ENCODE results near the gene TECTA. TPM values are rescaled to one million over a fixed set of nuclear protein-coding genes. Genes with fewer than 3 reads are reported as not detected.
A peak's percentile ranks its signal among the peaks of the same experiment; 100 is the strongest.

The TECTA gene
- total and polyA plus RNA-seq, 8 donors = 0.18 to 0.73 (median 0.35) TPM

DNA sequence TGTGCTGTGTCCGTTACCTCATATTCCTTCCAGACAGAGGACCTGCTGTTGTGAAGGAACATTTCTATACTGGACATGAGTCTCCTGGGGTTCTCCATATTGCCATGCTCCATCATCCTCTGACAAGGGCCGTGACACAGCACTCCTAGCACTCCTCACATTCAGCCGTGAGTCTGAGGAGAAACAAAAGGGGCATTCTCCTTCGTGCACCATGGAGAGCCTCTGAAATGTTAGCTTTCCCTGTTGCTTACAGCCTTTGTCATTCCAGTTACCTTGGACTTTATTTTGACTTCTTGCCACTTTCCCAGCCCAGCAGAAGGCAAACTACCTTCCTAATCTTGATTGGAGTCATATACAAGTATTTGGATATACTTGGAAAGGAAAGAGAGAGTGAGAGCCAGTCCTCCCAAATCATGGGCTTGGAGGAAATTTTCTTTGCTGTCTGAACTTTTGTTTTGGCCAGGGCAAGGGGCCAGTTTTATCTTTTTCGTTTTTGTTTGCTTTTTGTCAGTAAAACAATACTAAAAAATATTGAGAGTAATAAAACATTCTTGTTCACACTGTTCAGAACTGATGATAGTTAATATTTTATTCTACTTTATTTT lies 29.1 kb upstream of the TECTA start:
- DNase-seq = peak in 1 of 6 donors; percentile 8
- no peak for FAIRE-seq
- Histone ChIP-seq H3K9me3 (no peaks in the 10 kb centered on the region), H3K4me3 (no peak overlapping the region), H3K27me3 (no peaks in the 10 kb centered on the region), H3K36me3 (no peaks in the 10 kb centered on the region), H3K27ac (no peak overlapping the region), H3K4me1 (peaks cover 0 to 23% (median 7%) of the 10 kb centered on the region in 3 donors)
- TF ChIP-seq, protein P1, sequence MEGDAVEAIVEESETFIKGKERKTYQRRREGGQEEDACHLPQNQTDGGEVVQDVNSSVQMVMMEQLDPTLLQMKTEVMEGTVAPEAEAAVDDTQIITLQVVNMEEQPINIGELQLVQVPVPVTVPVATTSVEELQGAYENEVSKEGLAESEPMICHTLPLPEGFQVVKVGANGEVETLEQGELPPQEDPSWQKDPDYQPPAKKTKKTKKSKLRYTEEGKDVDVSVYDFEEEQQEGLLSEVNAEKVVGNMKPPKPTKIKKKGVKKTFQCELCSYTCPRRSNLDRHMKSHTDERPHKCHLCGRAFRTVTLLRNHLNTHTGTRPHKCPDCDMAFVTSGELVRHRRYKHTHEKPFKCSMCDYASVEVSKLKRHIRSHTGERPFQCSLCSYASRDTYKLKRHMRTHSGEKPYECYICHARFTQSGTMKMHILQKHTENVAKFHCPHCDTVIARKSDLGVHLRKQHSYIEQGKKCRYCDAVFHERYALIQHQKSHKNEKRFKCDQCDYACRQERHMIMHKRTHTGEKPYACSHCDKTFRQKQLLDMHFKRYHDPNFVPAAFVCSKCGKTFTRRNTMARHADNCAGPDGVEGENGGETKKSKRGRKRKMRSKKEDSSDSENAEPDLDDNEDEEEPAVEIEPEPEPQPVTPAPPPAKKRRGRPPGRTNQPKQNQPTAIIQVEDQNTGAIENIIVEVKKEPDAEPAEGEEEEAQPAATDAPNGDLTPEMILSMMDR (IDR thresholded peaks at IDR 0.05) = no peak
- peak in 2 of 4 donors; percentile 28 to 65 for ATAC-seq
- 38 to 41% methylated on average over 5 of the region's 5 CpGs for WGBS, 2 donors
- intact Hi-C loops (cut with DNase I) = no loop called here

DNA sequence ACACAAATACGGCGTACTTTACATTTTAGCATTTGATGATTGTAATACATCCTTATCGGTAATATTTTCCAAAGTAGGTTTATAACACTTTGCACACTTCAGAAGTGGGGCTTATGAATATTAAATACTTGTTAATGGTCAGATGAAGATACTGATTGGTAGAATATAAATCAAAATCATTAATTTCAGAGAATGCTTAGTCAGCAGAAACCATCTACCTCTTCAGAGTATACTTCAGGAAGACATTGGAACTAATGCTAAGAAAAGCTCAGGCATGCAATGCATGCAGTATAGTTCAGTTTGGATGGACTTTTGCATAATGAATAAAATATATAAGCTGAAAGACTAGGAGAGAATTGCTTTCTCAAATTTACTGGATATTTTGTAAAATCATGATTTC lies 19.7 kb upstream of the TECTA start:
- 97 to 99% methylated on average over 3 of the region's 3 CpGs for WGBS, 2 donors
- intact Hi-C loops (cut with DNase I) = no loop called here
- FAIRE-seq = no peak
- no peak for ATAC-seq
- TF ChIP-seq, protein P1 (IDR thresholded peaks at IDR 0.05) = no peak
- H3K9me3 ChIP-seq = no peaks in the 10 kb centered on the region
- no peaks in the 10 kb centered on the region for H3K36me3 ChIP-seq
- H3K4me1 ChIP-seq = no peaks in the 10 kb centered on the region
- no peak for DNase-seq
- H3K4me3 ChIP-seq = no peak overlapping the region
- no peaks in the 10 kb centered on the region for H3K27me3 ChIP-seq
- no peak overlapping the region for H3K27ac ChIP-seq

DNA sequence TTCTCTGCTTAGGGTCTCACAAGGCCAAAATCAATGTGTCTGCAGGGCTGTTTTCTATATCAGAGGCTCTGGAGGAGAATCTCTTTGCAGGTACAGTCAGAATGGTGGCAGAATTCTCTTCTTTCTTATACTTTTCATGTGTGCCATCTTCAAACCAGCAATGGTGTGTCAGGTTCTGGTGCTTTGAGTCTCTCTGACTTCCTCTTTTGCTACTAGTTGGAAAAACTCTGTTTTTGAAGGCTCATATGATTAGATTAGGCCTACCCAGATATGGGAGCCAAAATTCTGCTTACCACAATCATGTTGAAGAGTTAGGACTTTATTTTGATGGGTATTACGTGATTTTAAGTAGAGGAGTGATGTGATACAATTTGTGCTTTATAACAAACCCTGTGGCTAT lies 18.8 kb upstream of the TECTA start:
- ATAC-seq (no peak), DNase-seq (no peak), FAIRE-seq (no peak)
- Histone ChIP-seq H3K36me3 (no peaks in the 10 kb centered on the region), H3K4me1 (no peaks in the 10 kb centered on the region), H3K27ac (no peak overlapping the region), H3K4me3 (no peak overlapping the region), H3K27me3 (no peaks in the 10 kb centered on the region), H3K9me3 (no peaks in the 10 kb centered on the region)
- WGBS, 2 donors = 94 to 96% methylated on average over 1 of the region's 1 CpG
- TF ChIP-seq, protein P1 (IDR thresholded peaks at IDR 0.05) = no peak
- intact Hi-C loops (cut with DNase I) = no loop called here

DNA sequence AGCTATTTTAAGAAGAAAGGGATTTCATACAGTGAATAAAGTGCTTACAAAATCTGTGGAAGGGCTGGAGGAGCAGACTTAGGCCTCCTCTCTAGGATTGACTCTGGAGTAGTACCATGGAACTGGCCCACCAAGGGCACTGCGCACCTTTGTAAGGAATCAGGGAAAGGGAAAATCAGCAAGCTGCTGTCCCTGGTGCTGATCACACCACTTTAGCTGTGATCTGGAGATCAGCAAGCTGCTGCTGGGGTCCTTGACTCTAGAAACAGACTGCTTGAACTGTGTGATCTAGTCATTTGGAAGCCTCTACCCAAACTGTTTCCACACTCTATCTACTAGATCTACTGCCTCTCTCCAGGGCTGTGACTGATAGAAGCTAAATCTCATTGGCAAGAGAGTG lies 18.4 kb upstream of the TECTA start:
- Histone ChIP-seq H3K27ac (no peak overlapping the region), H3K36me3 (no peaks in the 10 kb centered on the region), H3K4me1 (no peaks in the 10 kb centered on the region), H3K27me3 (no peaks in the 10 kb centered on the region), H3K4me3 (no peak overlapping the region), H3K9me3 (no peaks in the 10 kb centered on the region)
- TF ChIP-seq, protein P1 (IDR thresholded peaks at IDR 0.05) = no peak
- ATAC-seq (no peak), FAIRE-seq (no peak), DNase-seq (no peak)
- intact Hi-C loops (cut with DNase I) = no loop called here
- 95% methylated on average over 1 of the region's 1 CpG for WGBS, 2 donors

DNA sequence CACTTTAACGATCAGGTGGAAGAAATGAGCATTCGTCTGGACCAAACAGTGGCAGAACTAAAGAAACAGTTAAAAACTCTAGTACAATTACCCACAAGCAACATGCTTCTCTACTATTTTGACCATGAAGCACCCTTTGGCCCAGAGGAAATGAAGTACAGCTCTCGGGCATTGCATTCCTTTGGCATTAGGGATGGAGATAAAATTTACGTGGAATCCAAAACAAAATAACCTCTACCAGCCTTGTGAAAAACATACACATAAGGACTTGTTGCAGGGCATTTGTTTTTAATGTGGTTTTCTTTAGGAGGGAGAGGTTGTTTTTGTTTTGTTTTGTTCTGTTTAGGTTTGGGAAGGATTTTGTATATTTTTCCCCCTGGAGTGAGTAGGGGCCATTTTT lies 14.2 kb upstream of the TECTA start:
- DNase-seq (no peak), FAIRE-seq (no peak), ATAC-seq (no peak)
- TF ChIP-seq, protein P1 (IDR thresholded peaks at IDR 0.05) = no peak
- intact Hi-C loops (cut with DNase I) = no loop called here
- WGBS, 2 donors = 97 to 98% methylated on average over 4 of the region's 4 CpGs
- peaks cover 0 to 10% (median 5%) of the 10 kb centered on the region in 3 donors for H3K4me1 ChIP-seq
- no peaks in the 10 kb centered on the region for H3K27me3 ChIP-seq
- no peak overlapping the region for H3K27ac ChIP-seq
- H3K36me3 ChIP-seq = no peaks in the 10 kb centered on the region
- no peaks in the 10 kb centered on the region for H3K9me3 ChIP-seq
- H3K4me3 ChIP-seq = no peak overlapping the region

Measured in pancreas (tissue), 10 donors.